Osteoblast (primary cell): ENCODE measurements around the gene DLG2. TPM values are rescaled to one million over a fixed set of nuclear protein-coding genes. Genes with fewer than 3 reads are reported as not detected.

Source experiments
- DNase-seq: peaks from one replicate; pipeline ENCODE4 v3.0.0; 2011; ENCODE audit warnings: low spot score, mixed read lengths; ENCODE audit not compliant: insufficient read length; ENCODE audit errors: missing footprints
- H2AFZ ChIP-seq: 2 replicates; pipeline ENCODE4 v1.6.0; 2011; ENCODE audit warnings: mild to moderate bottlenecking, low read length
- H3K27ac ChIP-seq: 2 replicates; pipeline ENCODE4 v1.5.1; 2011; ENCODE audit warnings: mild to moderate bottlenecking, low read depth, low read length, moderate library complexity
- H3K27me3 ChIP-seq: 2 replicates; pipeline ENCODE4 v1.6.0; 2012; ENCODE audit warnings: mild to moderate bottlenecking, control low read depth, inconsistent platforms, low read length, moderate library complexity; ENCODE audit not compliant: insufficient read depth
- H3K36me3 ChIP-seq: 2 replicates; pipeline ENCODE4 v1.5.1; 2011; ENCODE audit warnings: mild to moderate bottlenecking, low read length, control low read depth, moderate library complexity; ENCODE audit not compliant: insufficient read depth
- H3K4me1 ChIP-seq: 2 replicates; pipeline ENCODE4 v1.5.1; 2011; ENCODE audit warnings: mild to moderate bottlenecking, low read length, control low read depth, moderate library complexity; ENCODE audit not compliant: insufficient read depth
- H3K4me2 ChIP-seq: 2 replicates; pipeline ENCODE4 v1.6.0; 2011; ENCODE audit warnings: mild to moderate bottlenecking, low read length; ENCODE audit not compliant: insufficient read depth
- H3K4me3 ChIP-seq: fragments of 200-600 bp; sonication (generic); 3 replicates; pipeline ENCODE4 v1.5.1; 2012; ENCODE audit warnings: mild to moderate bottlenecking, low read length, inconsistent platforms; ENCODE audit not compliant: insufficient read depth
- H3K79me2 ChIP-seq: 2 replicates; pipeline ENCODE4 v1.6.0; 2012; ENCODE audit warnings: mild to moderate bottlenecking, low read length, control low read depth, inconsistent platforms; ENCODE audit not compliant: insufficient read depth
- H3K9me3 ChIP-seq: 2 replicates; pipeline ENCODE4 v1.5.1; 2011; ENCODE audit warnings: low read depth, low read length, control low read depth
- H4K20me1 ChIP-seq: 2 replicates; pipeline ENCODE4 v1.6.0; 2012; ENCODE audit warnings: mild to moderate bottlenecking, low read length, control low read depth; ENCODE audit not compliant: insufficient read depth
- total RNA-seq: library from RNA; depleted of rRNA; stranded (reverse); fragments of >200 nt; gene quantifications from 2 replicates; pipeline ENCODE4 v1.2.3, GENCODE V29; 2012
- TF ChIP-seq, protein P1 (sequence below): IDR thresholded peaks from 2 replicates; pipeline ENCODE4 v1.5.1; 2011; ENCODE audit warnings: mild to moderate bottlenecking, low read depth, low read length, moderate library complexity; ENCODE audit errors: extremely low read depth

The DLG2 gene
- total RNA-seq, 1 donor: 3.3 TPM

DNA sequence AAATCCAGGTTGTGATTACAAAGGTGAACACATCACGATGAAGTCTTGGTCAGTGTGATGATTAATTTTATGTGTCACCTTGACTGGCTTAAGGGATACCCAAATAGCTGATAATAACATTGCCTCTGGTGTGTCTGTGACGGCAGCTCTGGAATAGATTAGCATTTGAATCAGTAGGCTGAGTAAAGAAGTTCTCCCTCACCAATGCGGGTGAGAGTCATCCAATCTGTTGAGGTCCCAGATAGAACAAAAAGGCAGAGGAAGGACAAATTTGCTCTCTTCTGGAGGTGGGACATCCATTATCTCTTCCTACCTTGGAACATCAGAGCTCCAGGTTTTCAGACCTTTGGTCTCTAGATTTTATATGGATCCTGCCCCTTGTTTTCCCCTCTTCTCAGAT lies 1484.7 kb downstream of the DLG2 start:
- H4K20me1 ChIP-seq: no peaks in the 10 kb centered on the region
- H3K4me2 ChIP-seq: no peak overlapping the region
- H3K4me3 ChIP-seq: no peak overlapping the region
- no peaks in the 10 kb centered on the region for H3K4me1 ChIP-seq
- TF ChIP-seq, protein P1, sequence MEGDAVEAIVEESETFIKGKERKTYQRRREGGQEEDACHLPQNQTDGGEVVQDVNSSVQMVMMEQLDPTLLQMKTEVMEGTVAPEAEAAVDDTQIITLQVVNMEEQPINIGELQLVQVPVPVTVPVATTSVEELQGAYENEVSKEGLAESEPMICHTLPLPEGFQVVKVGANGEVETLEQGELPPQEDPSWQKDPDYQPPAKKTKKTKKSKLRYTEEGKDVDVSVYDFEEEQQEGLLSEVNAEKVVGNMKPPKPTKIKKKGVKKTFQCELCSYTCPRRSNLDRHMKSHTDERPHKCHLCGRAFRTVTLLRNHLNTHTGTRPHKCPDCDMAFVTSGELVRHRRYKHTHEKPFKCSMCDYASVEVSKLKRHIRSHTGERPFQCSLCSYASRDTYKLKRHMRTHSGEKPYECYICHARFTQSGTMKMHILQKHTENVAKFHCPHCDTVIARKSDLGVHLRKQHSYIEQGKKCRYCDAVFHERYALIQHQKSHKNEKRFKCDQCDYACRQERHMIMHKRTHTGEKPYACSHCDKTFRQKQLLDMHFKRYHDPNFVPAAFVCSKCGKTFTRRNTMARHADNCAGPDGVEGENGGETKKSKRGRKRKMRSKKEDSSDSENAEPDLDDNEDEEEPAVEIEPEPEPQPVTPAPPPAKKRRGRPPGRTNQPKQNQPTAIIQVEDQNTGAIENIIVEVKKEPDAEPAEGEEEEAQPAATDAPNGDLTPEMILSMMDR: no peak
- no peaks in the 10 kb centered on the region for H3K36me3 ChIP-seq
- no peak for DNase-seq
- no peak overlapping the region for H3K27ac ChIP-seq
- no peaks in the 10 kb centered on the region for H3K79me2 ChIP-seq
- H3K9me3 ChIP-seq: no peaks in the 10 kb centered on the region
- H3K27me3 ChIP-seq: no peaks in the 10 kb centered on the region
- H2AFZ ChIP-seq: no peak overlapping the region

DNA sequence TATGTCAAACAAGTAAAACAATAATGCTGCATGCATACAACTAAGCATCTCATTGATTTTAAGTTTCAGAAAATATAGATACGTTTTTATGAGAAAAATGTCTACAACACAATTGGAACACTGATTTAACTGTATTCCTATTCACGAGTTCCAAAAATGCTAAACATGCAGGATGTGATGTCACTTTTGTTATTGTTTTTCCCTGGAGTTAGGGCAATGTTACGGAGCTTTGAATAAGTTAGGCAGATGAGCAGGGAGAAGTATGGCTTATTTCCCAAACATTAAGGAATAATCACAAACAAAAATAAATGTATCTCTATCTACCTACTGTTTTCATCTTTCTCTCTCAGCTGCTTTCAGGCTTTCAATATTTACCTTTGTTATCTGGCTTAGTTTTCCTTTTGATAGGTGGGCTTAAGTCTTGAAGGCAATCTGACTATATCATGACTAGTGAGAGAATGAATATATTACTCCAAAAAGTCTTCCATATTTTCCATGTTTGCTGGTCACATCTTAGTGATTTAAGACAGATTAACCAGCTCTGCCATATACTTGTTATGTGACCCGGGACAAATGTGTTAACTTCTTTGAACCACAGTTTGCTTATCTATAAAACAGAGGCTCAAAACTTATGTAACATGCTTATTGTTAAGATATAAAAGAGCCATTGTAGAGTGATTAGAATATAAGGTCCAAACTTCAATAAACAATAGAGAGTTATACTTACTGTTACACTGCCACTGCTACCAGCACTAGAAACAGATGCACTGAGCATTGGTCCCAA lies 1486.6 kb downstream of the DLG2 start:
- Histone ChIP-seq H3K79me2 (no peaks in the 10 kb centered on the region), H3K36me3 (no peaks in the 10 kb centered on the region), H3K27ac (no peak overlapping the region), H2AFZ (no peak overlapping the region), H3K4me3 (no peak overlapping the region), H3K27me3 (no peaks in the 10 kb centered on the region), H4K20me1 (no peaks in the 10 kb centered on the region), H3K9me3 (no peaks in the 10 kb centered on the region), H3K4me1 (no peaks in the 10 kb centered on the region), H3K4me2 (no peak overlapping the region)
- DNase-seq: no peak
- TF ChIP-seq, protein P1: no peak

DNA sequence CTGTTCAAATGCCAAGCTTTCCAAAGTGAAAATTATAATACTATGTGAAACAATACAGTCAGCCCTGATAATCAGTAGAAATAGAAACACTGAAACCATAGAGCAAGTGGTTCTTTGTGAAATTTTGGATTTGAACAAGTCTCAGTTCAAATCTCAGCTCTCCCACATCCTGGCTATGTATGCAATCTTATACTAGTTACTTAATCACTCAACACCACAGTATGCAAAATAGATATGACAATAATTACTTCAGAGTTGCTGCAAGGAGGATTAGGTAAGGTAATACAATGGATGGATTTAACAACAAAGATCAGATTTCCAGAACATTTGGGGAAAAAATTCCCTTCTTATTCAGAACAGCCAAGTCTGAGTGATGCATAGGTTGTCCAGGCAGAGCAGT lies 1489.2 kb downstream of the DLG2 start:
- Histone ChIP-seq H3K79me2 (no peaks in the 10 kb centered on the region), H3K4me1 (no peaks in the 10 kb centered on the region), H3K4me3 (no peak overlapping the region), H3K9me3 (no peaks in the 10 kb centered on the region), H3K36me3 (no peaks in the 10 kb centered on the region), H3K27ac (no peak overlapping the region), H3K27me3 (no peaks in the 10 kb centered on the region), H4K20me1 (no peaks in the 10 kb centered on the region), H2AFZ (no peak overlapping the region), H3K4me2 (no peak overlapping the region)
- no peak for DNase-seq
- TF ChIP-seq, protein P1: no peak

DNA sequence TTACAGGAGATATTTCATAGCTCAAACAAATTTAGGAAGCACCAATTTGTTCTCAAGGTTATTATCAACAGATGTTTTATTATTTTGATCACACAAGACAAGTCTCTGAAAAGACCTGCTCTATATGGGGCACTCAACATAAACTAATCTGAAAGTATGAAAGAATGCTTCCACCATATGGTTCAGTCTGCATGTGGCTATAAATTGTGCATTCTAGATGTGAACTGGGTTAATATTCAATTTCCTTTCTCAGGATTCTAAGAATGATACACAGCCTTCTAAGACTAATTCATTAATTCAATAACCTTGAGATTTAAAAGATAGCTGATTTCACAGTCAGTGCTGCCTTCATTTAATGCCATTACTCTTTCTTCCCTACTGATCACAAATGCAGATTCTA lies 1489.6 kb downstream of the DLG2 start:
- no peaks in the 10 kb centered on the region for H3K27me3 ChIP-seq
- H2AFZ ChIP-seq: no peak overlapping the region
- no peaks in the 10 kb centered on the region for H3K4me1 ChIP-seq
- no peaks in the 10 kb centered on the region for H4K20me1 ChIP-seq
- H3K27ac ChIP-seq: no peak overlapping the region
- no peak overlapping the region for H3K4me3 ChIP-seq
- H3K36me3 ChIP-seq: no peaks in the 10 kb centered on the region
- H3K79me2 ChIP-seq: no peaks in the 10 kb centered on the region
- no peak for DNase-seq
- TF ChIP-seq, protein P1: no peak
- no peaks in the 10 kb centered on the region for H3K9me3 ChIP-seq
- no peak overlapping the region for H3K4me2 ChIP-seq
